ENCODE data around the gene LCAT. TPM values are rescaled to one million over a fixed set of nuclear protein-coding genes. Genes with fewer than 3 reads are reported as not detected.

The LCAT gene
- total RNA-seq, 1 experiment from 2014 or later: 14.0 TPM

DNA sequence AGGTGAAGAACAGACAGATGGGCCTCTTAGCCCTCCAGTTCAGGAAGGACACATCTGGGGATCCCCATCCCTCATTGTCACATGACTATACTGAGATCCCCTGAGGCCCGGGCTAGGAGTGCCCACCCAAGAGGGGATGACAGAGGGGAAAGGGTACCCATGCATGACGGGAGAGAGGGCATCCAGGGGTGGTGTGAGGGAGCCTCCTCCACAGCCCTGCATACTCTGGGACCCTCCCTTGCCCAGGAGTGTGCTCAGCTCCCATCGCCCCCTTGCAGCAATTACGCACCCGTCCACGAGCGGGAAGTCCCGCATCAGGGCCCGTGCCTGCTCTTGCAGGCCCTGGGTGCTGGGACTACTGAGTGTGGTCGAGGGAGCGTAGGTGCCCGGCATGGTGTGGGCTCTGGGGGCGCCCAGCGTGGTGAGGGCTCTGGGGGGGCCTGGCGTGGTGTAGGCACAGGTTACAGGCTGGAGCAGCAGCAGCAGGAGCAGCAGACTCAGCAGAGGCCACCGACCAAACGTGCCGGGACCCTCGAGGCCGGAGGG, 48.8 kb upstream of the LCAT start:
- intact Hi-C loops (cut with micrococcal nuclease; ENCODE audit: unreplicated experiment) (loop anchor here (5.0 kb wide), 1 partner anchor 50 kb away; no protein-coding TSS in a partner anchor), in situ Hi-C loops (cut with HindIII; ENCODE audit: low pct_unique_long_range_greater_than_20kb, low sequenced_read_pairs) (no loop called here)
- Histone ChIP-seq H3K36me3 (ENCODE audit: control insufficient read depth, insufficient read depth, low read length) (no peaks in the 10 kb centered on the region), H3K27me3 (ENCODE audit: control insufficient read depth, insufficient read depth, low read length) (no peaks in the 10 kb centered on the region), H3K4me1 (ENCODE audit: control insufficient read depth, insufficient read depth, low read length) (peaks cover 4% of the 10 kb centered on the region; the same call in 1 of the 2 replicates), H3K4me3 (ENCODE audit: low read depth in 2 of 2, low read length in 2 of 2) (no peak overlapping the region), H3K9me3 (ENCODE audit: control insufficient read depth, insufficient read depth, low read depth, low read length) (no peaks in the 10 kb centered on the region), H3K27ac (ENCODE audit: low read length) (no peak overlapping the region)
- ChIA-PET POLR2A (no interaction called here), CTCF (no interaction called here)
- no TSS peak for BruUV-seq (replicated peaks)
- DNase-seq (ENCODE audit: low read depth, low spot score) (no peak), ATAC-seq (peak; percentile 29; the same call in 1 of the 2 replicates)
- TF ChIP-seq POLR2AphosphoS5 (IDR thresholded peaks at IDR 0.05; ENCODE audit: low read depth, low read length) (no peak), TCF7L2 (IDR thresholded peaks at IDR 0.05; ENCODE audit: low read depth, low read length) (no peak), SIN3A (IDR thresholded peaks at IDR 0.05; ENCODE audit: borderline replicate concordance, insufficient read depth, low read depth, low read length) (no peak)
- TF ChIP-seq, protein P1, sequence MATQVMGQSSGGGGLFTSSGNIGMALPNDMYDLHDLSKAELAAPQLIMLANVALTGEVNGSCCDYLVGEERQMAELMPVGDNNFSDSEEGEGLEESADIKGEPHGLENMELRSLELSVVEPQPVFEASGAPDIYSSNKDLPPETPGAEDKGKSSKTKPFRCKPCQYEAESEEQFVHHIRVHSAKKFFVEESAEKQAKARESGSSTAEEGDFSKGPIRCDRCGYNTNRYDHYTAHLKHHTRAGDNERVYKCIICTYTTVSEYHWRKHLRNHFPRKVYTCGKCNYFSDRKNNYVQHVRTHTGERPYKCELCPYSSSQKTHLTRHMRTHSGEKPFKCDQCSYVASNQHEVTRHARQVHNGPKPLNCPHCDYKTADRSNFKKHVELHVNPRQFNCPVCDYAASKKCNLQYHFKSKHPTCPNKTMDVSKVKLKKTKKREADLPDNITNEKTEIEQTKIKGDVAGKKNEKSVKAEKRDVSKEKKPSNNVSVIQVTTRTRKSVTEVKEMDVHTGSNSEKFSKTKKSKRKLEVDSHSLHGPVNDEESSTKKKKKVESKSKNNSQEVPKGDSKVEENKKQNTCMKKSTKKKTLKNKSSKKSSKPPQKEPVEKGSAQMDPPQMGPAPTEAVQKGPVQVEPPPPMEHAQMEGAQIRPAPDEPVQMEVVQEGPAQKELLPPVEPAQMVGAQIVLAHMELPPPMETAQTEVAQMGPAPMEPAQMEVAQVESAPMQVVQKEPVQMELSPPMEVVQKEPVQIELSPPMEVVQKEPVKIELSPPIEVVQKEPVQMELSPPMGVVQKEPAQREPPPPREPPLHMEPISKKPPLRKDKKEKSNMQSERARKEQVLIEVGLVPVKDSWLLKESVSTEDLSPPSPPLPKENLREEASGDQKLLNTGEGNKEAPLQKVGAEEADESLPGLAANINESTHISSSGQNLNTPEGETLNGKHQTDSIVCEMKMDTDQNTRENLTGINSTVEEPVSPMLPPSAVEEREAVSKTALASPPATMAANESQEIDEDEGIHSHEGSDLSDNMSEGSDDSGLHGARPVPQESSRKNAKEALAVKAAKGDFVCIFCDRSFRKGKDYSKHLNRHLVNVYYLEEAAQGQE (IDR thresholded peaks at IDR 0.05; ENCODE audit: insufficient read depth in 1 of 2, low read depth in 2 of 2, low read length in 1 of 2): no peak
- TF ChIP-seq, protein P2, sequence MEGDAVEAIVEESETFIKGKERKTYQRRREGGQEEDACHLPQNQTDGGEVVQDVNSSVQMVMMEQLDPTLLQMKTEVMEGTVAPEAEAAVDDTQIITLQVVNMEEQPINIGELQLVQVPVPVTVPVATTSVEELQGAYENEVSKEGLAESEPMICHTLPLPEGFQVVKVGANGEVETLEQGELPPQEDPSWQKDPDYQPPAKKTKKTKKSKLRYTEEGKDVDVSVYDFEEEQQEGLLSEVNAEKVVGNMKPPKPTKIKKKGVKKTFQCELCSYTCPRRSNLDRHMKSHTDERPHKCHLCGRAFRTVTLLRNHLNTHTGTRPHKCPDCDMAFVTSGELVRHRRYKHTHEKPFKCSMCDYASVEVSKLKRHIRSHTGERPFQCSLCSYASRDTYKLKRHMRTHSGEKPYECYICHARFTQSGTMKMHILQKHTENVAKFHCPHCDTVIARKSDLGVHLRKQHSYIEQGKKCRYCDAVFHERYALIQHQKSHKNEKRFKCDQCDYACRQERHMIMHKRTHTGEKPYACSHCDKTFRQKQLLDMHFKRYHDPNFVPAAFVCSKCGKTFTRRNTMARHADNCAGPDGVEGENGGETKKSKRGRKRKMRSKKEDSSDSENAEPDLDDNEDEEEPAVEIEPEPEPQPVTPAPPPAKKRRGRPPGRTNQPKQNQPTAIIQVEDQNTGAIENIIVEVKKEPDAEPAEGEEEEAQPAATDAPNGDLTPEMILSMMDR (IDR thresholded peaks at IDR 0.05): no peak

DNA sequence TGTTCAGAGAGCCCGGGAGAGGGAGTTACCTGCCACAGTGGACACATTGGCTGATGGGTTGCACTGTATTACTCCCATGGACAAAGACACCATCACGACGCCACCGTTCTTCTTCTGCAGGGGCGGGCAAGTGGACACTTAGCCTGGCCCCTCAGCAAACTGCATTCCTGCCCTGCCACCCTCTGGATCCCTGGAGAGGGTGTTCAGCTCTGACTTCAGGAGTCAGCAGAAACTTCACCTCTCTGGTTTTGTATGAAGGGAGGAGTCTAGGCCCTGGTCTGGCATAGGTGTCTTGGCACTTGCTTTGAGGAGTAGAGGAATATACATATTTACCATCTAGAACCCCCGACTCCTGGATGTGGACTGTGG, 46.1 kb upstream of the LCAT start:
- POLR2A ChIA-PET: no interaction called here

More for the DNA sequence above, 46.1 kb upstream of the LCAT start:
- H3K4me3 ChIP-seq (ENCODE audit: low read depth in 2 of 2, low read length in 2 of 2): no peak overlapping the region
- no peaks in the 10 kb centered on the region for H3K36me3 ChIP-seq (ENCODE audit: control insufficient read depth, insufficient read depth, low read length)
- no peaks in the 10 kb centered on the region for H3K9me3 ChIP-seq (ENCODE audit: control insufficient read depth, insufficient read depth, low read depth, low read length)
- CTCF ChIA-PET: no interaction called here
- DNase-seq (ENCODE audit: low read depth, low spot score): no peak
- in situ Hi-C loops (cut with HindIII; ENCODE audit: low pct_unique_long_range_greater_than_20kb, low sequenced_read_pairs) (no loop called here), intact Hi-C loops (cut with micrococcal nuclease; ENCODE audit: unreplicated experiment) (loop anchor here (5.0 kb wide), 1 partner anchor 52 kb away; no protein-coding TSS in a partner anchor)
- H3K27ac ChIP-seq (ENCODE audit: low read length): no peak overlapping the region
- no TSS peak for BruUV-seq (replicated peaks)
- ATAC-seq: no peak
- no peaks in the 10 kb centered on the region for H3K27me3 ChIP-seq (ENCODE audit: control insufficient read depth, insufficient read depth, low read length)
- H3K4me1 ChIP-seq (ENCODE audit: control insufficient read depth, insufficient read depth, low read length): peaks cover 4% of the 10 kb centered on the region
- TF ChIP-seq, protein P1 (IDR thresholded peaks at IDR 0.05; ENCODE audit: insufficient read depth in 1 of 2, low read depth in 2 of 2, low read length in 1 of 2): no peak
- no peak for TF ChIP-seq POLR2AphosphoS5 (IDR thresholded peaks at IDR 0.05; ENCODE audit: low read depth, low read length)
